Measurements from ENCODE around the gene CYP4B1. TPM values are rescaled to one million over a fixed set of nuclear protein-coding genes. Genes with fewer than 3 reads are reported as not detected.

The CYP4B1 gene
- total RNA-seq, 1 experiment from 2014 or later = 0.30 TPM

DNA sequence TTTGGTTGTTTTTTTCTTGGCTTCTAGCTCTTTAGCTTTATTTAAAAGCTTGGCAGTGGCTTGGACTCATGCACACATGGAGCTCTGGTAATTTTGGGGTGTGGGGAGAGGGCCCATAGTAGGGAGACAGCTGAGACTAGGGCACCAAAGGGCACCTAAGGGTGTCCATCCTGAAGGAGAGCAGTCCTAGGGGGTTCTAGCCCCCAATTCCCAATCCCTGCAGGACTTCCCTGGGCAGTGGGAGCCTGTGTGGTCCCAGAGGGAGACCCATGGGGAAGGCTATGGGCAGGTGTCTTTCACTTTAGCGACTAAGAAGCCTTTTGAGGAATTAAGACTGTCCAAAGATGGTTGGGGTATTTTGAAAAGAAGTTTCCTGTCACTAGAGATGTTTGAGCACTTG, 6.9 kb downstream of the CYP4B1 start:
- Histone ChIP-seq H3K9me2 (ENCODE audit: insufficient read depth) (no peaks in the 10 kb centered on the region), H3K36me3 (ENCODE audit: control insufficient read depth in 1 of 2, insufficient read depth in 2 of 2, low read length in 2 of 2) (no peaks in the 10 kb centered on the region), H3K4me2 (ENCODE audit: low read length) (no peak overlapping the region), H3K27me3 (ENCODE audit: insufficient read depth, low read length) (peaks cover 21% of the 10 kb centered on the region; the same call in 1 of the 2 replicates), H2AFZ (ENCODE audit: low read depth, low read length, poor library complexity, severe bottlenecking) (no peak overlapping the region), H3K4me3 (replicated peaks in 1 of 2; ENCODE audit: low read depth in 1 of 2, low read length in 2 of 2) (no peak overlapping the region), H3K9ac (ENCODE audit: low read length) (no peak overlapping the region), H3K4me1 (ENCODE audit: control insufficient read depth in 1 of 2, insufficient read depth in 2 of 2, low read length in 2 of 2) (no peaks in the 10 kb centered on the region), H3K79me2 (ENCODE audit: insufficient read depth, low read length) (no peaks in the 10 kb centered on the region), H3K9me3 (ENCODE audit: control insufficient read depth in 1 of 2, insufficient read depth in 1 of 2, low read depth in 1 of 2, low read length in 2 of 2) (no peaks in the 10 kb centered on the region), H4K20me1 (ENCODE audit: insufficient read depth) (no peaks in the 10 kb centered on the region), H3K27ac (ENCODE audit: low read depth, low read length) (no peak overlapping the region)
- intact Hi-C loops (cut with micrococcal nuclease) = no loop called here
- no peak for ATAC-seq
- ChIA-PET CTCF (no interaction called here), POLR2A (no interaction called here), RAD21 (ENCODE audit: low non-redundant PET in 1 of 2, low total read pairs in 2 of 2, uncharacterized antibody in 2 of 2, unreplicated experiment in 2 of 2) (no interaction called here)
- BruUV-seq (replicated peaks) = no TSS peak
- no peak for TF ChIP-seq POLR2A (IDR thresholded peaks at IDR 0.05; ENCODE audit: borderline replicate concordance, extremely low read depth, insufficient read depth, insufficient read length)
- TF ChIP-seq FOSL1 (IDR thresholded peaks at IDR 0.05; ENCODE audit: low read depth) = no peak
- no peak for TF ChIP-seq EZH2phosphoT487 (IDR thresholded peaks at IDR 0.05; ENCODE audit: borderline replicate concordance)
- TF ChIP-seq POLR2AphosphoS5 (IDR thresholded peaks at IDR 0.05; ENCODE audit: low read depth, low read length) = no peak
- TF ChIP-seq ELF1 (IDR thresholded peaks at IDR 0.05; ENCODE audit: borderline replicate concordance, low read depth) = no peak
- TF ChIP-seq, protein P1, sequence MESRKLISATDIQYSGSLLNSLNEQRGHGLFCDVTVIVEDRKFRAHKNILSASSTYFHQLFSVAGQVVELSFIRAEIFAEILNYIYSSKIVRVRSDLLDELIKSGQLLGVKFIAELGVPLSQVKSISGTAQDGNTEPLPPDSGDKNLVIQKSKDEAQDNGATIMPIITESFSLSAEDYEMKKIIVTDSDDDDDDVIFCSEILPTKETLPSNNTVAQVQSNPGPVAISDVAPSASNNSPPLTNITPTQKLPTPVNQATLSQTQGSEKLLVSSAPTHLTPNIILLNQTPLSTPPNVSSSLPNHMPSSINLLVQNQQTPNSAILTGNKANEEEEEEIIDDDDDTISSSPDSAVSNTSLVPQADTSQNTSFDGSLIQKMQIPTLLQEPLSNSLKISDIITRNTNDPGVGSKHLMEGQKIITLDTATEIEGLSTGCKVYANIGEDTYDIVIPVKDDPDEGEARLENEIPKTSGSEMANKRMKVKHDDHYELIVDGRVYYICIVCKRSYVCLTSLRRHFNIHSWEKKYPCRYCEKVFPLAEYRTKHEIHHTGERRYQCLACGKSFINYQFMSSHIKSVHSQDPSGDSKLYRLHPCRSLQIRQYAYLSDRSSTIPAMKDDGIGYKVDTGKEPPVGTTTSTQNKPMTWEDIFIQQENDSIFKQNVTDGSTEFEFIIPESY (IDR thresholded peaks at IDR 0.05; ENCODE audit: extremely low read depth, insufficient replicate concordance, low read length) = no peak
- TF ChIP-seq, protein P2, sequence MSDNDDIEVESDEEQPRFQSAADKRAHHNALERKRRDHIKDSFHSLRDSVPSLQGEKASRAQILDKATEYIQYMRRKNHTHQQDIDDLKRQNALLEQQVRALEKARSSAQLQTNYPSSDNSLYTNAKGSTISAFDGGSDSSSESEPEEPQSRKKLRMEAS (IDR thresholded peaks at IDR 0.05) = no peak
- no peak for TF ChIP-seq SP1 (IDR thresholded peaks at IDR 0.05; ENCODE audit: low read depth)
- no peak for TF ChIP-seq RAD21 (IDR thresholded peaks at IDR 0.05; ENCODE audit: low read depth)
- TF ChIP-seq CBX3 (IDR thresholded peaks at IDR 0.05; ENCODE audit: low read depth) = no peak
- no peak for TF ChIP-seq YY1 (IDR thresholded peaks at IDR 0.05; ENCODE audit: extremely low read depth, insufficient replicate concordance, low read depth, low read length)
- TF ChIP-seq SRF (IDR thresholded peaks at IDR 0.05; ENCODE audit: low read depth) = no peak
- TF ChIP-seq EGR1 (IDR thresholded peaks at IDR 0.05; ENCODE audit: low read depth) = no peak
- no peak for TF ChIP-seq CEBPB (IDR thresholded peaks at IDR 0.05; ENCODE audit: low read depth)
- TF ChIP-seq EZH2 (IDR thresholded peaks at IDR 0.05) = no peak
- TF ChIP-seq, protein P3, sequence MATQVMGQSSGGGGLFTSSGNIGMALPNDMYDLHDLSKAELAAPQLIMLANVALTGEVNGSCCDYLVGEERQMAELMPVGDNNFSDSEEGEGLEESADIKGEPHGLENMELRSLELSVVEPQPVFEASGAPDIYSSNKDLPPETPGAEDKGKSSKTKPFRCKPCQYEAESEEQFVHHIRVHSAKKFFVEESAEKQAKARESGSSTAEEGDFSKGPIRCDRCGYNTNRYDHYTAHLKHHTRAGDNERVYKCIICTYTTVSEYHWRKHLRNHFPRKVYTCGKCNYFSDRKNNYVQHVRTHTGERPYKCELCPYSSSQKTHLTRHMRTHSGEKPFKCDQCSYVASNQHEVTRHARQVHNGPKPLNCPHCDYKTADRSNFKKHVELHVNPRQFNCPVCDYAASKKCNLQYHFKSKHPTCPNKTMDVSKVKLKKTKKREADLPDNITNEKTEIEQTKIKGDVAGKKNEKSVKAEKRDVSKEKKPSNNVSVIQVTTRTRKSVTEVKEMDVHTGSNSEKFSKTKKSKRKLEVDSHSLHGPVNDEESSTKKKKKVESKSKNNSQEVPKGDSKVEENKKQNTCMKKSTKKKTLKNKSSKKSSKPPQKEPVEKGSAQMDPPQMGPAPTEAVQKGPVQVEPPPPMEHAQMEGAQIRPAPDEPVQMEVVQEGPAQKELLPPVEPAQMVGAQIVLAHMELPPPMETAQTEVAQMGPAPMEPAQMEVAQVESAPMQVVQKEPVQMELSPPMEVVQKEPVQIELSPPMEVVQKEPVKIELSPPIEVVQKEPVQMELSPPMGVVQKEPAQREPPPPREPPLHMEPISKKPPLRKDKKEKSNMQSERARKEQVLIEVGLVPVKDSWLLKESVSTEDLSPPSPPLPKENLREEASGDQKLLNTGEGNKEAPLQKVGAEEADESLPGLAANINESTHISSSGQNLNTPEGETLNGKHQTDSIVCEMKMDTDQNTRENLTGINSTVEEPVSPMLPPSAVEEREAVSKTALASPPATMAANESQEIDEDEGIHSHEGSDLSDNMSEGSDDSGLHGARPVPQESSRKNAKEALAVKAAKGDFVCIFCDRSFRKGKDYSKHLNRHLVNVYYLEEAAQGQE (IDR thresholded peaks at IDR 0.05; ENCODE audit: low read depth) = no peak
- TF ChIP-seq TCF7L2 (IDR thresholded peaks at IDR 0.05; ENCODE audit: borderline replicate concordance, extremely low read depth, insufficient read depth, insufficient read length) = no peak
- no peak for TF ChIP-seq ZFX (IDR thresholded peaks at IDR 0.05)
- TF ChIP-seq, protein P4, sequence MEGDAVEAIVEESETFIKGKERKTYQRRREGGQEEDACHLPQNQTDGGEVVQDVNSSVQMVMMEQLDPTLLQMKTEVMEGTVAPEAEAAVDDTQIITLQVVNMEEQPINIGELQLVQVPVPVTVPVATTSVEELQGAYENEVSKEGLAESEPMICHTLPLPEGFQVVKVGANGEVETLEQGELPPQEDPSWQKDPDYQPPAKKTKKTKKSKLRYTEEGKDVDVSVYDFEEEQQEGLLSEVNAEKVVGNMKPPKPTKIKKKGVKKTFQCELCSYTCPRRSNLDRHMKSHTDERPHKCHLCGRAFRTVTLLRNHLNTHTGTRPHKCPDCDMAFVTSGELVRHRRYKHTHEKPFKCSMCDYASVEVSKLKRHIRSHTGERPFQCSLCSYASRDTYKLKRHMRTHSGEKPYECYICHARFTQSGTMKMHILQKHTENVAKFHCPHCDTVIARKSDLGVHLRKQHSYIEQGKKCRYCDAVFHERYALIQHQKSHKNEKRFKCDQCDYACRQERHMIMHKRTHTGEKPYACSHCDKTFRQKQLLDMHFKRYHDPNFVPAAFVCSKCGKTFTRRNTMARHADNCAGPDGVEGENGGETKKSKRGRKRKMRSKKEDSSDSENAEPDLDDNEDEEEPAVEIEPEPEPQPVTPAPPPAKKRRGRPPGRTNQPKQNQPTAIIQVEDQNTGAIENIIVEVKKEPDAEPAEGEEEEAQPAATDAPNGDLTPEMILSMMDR (IDR thresholded peaks at IDR 0.05 in 2 of 3, conservative IDR thresholded peaks at IDR 0.05 in 1 of 3; ENCODE audit: borderline replicate concordance in 1 of 3, insufficient read depth in 1 of 3, low read depth in 2 of 3, low read length in 2 of 3) = no peak
- DNase-seq (ENCODE audit: low read depth, low spot score) = no peak
